ENCODE results near the gene PDE4B.
A peak's percentile ranks its signal among the peaks of the same experiment; 100 is the strongest.

Gene PDE4B

DNA sequence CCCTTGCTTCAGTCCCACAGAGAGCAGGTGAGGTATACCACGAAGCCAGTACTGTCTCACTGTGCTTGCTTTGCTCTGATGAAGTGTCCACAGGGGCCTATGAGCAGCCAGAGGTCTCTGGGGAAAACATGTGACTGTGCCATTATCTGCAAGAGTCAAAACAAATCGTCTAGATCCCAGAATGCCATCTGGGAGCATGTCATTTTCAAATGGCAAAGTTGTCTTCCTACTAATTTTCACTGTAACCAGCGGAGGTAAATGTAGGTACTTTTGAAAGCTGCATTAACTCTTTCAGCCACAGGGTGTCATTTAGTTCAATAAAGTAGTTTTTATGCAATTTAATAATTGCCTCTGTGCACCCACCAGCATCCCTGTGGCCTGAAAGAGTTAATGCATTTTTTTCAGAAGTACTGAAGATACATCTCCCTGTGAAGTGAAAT lies 567.6 kb downstream of the PDE4B start:
- DNase-seq (ENCODE audit: low read depth) = no peak

GRCh38 chr1:66364578-66365391 lies 572.1 kb downstream of the PDE4B start:
- peak; percentile 87 for DNase-seq (ENCODE audit: low read depth)

- peak; percentile 73 for DNase-seq (ENCODE audit: low read depth)
Observed at GRCh38 chr1:66365635-66366034, 572.9 kb downstream of the PDE4B start.

DNA sequence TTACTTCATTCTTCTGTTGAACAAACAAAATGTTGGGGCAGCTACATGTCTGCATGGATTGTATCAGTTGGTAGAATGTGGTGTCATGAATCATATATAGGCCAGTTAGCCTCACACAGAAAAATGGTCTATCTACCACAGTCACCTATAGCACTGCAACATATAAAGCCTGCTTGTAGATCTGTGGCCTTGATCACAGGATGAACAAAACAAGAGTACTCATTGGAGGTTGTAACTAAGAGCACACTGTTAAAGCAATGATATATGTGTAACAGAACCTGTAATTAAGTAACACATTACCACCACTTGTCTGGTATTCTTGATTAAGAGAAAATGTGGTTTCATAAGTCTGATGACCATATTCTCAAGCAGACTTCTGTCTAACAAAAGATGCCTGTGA lies 573.9 kb downstream of the PDE4B start:
- no peak for DNase-seq (ENCODE audit: low read depth)

DNA sequence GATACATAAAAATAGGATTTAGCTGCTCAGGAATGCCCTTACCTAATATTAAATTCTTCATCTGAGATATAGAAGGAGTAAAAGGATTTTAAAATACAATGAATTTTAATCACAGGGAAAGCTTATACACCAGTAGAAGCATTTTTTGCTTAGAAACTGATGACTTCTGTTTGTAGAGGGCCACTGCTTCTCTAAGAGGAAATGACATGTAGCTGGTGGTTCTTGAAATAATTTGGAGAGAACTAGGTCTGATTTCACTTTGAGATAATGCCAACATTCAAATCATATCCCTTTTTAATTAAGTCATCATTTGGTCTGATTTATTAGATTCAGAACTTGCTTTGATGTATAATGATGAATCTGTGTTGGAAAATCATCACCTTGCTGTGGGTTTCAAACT lies 574.7 kb downstream of the PDE4B start:
- DNase-seq (ENCODE audit: low read depth) = no peak

DNA sequence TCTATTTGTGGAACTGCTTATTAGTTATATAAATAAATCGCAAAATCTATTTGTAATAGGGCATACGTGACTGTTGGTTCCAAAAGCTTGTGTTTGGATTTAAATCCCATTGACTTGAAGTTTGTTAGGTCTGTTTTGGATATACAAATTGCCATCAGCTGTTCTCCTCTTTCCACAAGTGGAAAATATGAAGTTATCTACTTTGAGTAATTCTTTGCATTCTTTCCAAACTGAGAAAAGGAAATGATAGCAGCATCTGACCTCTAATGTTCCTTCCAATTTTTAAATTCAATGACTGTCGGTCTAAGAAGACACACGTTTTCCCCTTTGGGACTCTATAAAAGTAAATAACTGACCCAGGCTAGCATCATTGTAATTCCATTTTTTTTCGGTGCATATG lies 575.6 kb downstream of the PDE4B start:
- no peak for DNase-seq (ENCODE audit: low read depth)

DNA sequence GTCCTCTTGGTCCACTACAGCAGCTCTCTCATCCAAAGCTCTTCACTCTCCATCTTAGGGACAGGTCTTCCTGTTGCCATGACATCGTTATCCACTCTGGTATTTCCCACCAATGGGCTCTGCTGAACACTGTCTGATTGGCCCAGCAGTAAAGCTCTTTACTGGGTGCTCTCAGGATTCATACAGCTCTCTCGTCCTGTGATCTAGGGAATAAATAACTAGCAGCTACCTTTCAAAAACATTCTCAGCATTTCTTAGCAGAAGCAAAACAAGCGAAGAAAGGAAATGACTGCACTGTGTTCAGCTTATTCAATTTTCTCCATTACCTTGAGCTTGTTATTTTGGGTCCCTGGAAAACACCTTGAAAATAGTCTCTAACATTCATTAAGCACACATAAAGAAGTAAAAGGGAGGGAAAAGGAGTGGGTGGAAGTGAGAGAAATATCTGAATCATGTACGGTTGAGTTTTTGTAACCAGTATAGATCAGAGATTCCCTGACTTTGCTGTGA lies 577.8 kb downstream of the PDE4B start:
- no peak for DNase-seq (ENCODE audit: low read depth)

- DNase-seq (ENCODE audit: low read depth) = peak; percentile 75
Observed at GRCh38 chr1:66371233-66372005, 578.7 kb downstream of the PDE4B start.

DNA sequence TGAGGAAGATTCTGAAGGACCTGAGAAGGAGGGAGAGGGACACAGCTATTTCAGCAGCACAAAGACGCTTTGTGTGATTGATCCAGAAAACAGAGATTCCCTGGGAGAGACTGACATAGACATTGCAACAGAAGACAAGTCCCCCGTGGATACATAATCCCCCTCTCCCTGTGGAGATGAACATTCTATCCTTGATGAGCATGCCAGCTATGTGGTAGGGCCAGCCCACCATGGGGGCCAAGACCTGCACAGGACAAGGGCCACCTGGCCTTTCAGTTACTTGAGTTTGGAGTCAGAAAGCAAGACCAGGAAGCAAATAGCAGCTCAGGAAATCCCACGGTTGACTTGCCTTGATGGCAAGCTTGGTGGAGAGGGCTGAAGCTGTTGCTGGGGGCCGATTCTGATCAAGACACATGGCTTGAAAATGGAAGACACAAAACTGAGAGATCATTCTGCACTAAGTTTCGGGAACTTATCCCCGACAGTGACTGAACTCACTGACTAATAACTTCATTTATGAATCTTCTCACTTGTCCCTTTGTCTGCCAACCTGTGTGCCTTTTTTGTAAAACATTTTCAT lies 579.9 kb downstream of the PDE4B start:
- DNase-seq (ENCODE audit: low read depth) = no peak

DNA sequence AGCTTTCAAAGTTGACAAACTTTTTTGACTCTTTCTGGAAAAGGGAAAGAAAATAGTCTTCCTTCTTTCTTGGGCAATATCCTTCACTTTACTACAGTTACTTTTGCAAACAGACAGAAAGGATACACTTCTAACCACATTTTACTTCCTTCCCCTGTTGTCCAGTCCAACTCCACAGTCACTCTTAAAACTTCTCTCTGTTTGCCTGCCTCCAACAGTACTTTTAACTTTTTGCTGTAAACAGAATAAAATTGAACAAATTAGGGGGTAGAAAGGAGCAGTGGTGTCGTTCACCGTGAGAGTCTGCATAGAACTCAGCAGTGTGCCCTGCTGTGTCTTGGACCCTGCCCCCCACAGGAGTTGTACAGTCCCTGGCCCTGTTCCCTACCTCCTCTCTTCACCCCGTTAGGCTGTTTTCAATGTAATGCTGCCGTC lies 580.5 kb downstream of the PDE4B start:
- DNase-seq (ENCODE audit: low read depth) = no peak

DNA sequence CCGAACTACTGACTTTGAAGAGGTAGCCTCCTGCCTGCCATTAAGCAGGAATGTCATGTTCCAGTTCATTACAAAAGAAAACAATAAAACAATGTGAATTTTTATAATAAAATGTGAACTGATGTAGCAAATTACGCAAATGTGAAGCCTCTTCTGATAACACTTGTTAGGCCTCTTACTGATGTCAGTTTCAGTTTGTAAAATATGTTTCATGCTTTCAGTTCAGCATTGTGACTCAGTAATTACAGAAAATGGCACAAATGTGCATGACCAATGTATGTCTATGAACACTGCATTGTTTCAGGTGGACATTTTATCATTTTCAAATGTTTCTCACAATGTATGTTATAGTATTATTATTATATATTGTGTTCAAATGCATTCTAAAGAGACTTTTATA lies 581.5 kb downstream of the PDE4B start:
- no peak for DNase-seq (ENCODE audit: low read depth)

- DNase-seq (ENCODE audit: low read depth) = peak; percentile 94
Observed at GRCh38 chr1:66374561-66375111, 581.9 kb downstream of the PDE4B start.

- DNase-seq (ENCODE audit: low read depth) = no peak
Observed at GRCh38 chr1:66375125-66375524, 582.4 kb downstream of the PDE4B start.

- no peak for DNase-seq (ENCODE audit: low read depth)
Observed at GRCh38 chr1:66380452-66381212, 587.9 kb downstream of the PDE4B start.

GRCh38 chr1:66381621-66382275 lies 589.1 kb downstream of the PDE4B start:
- DNase-seq (ENCODE audit: low read depth) = no peak

DNA sequence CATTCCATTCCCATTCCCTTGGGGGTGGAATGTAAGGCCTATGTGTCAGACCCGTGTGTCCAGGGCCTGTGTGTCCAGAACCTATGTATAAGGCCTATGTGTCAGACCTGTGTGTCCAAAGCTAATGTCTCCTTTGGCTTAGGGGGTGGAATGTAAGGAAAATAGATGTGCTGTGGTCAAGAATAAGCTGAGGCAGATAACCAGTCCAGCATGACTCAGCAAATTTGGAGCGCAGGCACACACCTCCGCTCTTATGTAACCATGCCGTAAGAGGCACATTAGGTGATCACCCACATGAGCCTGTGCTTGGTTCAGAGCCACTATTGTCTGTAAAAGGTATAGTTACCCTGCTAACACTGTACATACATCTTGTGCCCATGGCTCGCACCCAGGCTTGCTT lies 590.5 kb downstream of the PDE4B start:
- peak; percentile 77 for DNase-seq (ENCODE audit: low read depth)

DNA sequence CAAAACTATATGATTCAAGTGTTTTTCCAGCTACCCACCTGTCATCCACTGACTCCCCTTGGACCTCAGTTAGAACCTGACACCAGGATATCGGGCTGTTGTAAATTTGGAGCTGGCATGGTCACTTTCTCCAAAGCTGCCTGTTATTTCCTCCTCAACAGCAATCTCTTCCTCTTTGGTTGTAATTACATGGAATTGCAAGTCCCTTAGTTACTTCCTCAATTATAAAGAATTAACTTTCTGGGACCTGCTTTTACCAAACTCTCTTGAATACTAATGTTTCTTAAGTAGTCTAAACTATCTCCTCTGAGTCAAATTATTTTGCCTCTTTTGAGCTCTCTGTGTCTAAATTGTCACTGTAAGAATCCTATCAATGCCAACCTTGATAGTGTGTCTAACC lies 590.9 kb downstream of the PDE4B start:
- no peak for DNase-seq (ENCODE audit: low read depth)

GRCh38 chr1:66384258-66384921 lies 591.7 kb downstream of the PDE4B start:
- DNase-seq (ENCODE audit: low read depth) = no peak

DNA sequence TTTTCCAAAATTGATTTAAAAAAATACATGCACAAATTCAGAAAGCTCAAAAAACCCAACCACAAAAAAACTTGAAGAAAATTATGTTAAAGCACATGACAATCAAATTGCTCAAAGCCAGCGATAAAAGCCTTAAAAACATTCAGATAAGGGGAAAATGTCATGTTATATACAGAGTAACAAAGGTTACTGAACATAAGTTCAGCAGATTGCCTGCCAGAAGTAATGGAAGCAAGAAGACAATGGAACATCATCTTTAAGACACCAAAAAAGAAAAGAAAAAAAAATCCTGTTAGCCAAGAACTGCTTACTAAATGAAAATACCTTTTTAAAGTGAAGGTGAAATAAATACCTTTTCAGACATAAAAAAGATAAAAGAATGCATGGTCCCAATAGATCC lies 594.0 kb downstream of the PDE4B start:
- no peak for DNase-seq (ENCODE audit: low read depth)

GRCh38 chr1:66388913-66389312 lies 596.2 kb downstream of the PDE4B start:
- DNase-seq (ENCODE audit: low read depth) = no peak
